Measurements from ENCODE around the gene HTATIP2. TPM values are rescaled to one million over a fixed set of nuclear protein-coding genes. Genes with fewer than 3 reads are reported as not detected.
"Not testable (repeated sequence)": the region's sequence is repeated elsewhere in the genome, so short reads cannot be mapped to it uniquely, and the experiment has no call there.

The HTATIP2 gene
- total and polyA plus RNA-seq, 8 donors, result 9.6 to 29.1 (median 12.1) TPM

- DNase-seq (no peak), FAIRE-seq (no peak), ATAC-seq (no peak)
- Histone ChIP-seq H3K27me3 (no peaks in the 10 kb centered on the region), H3K36me3 (peaks cover 0 to 6% (median 0%) of the 10 kb centered on the region in 3 donors), H3K9me3 (no peaks in the 10 kb centered on the region), H3K4me3 (no peak overlapping the region), H3K4me1 (no peaks in the 10 kb centered on the region), H3K27ac (no peak overlapping the region)
- intact Hi-C loops (cut with DNase I), result no loop called here
- 92 to 95% methylated on average over 9 of the region's 9 CpGs for WGBS, 2 donors
- TF ChIP-seq CTCF (IDR thresholded peaks at IDR 0.05), result no peak
Measured at GRCh38 chr11:20374741-20375300, 11.3 kb downstream of the HTATIP2 start.

- no peak for DNase-seq
- FAIRE-seq, result no peak
- H3K4me3 ChIP-seq, result no peak overlapping the region
- intact Hi-C loops (cut with DNase I), result no loop called here
- no peaks in the 10 kb centered on the region for H3K27me3 ChIP-seq
- no peaks in the 10 kb centered on the region for H3K4me1 ChIP-seq
- no peak for ATAC-seq
- peaks cover 0 to 6% (median 0%) of the 10 kb centered on the region in 3 donors for H3K36me3 ChIP-seq
- no peaks in the 10 kb centered on the region for H3K9me3 ChIP-seq
- no peak for TF ChIP-seq CTCF (IDR thresholded peaks at IDR 0.05)
- H3K27ac ChIP-seq, result no peak overlapping the region
- 89 to 90% methylated on average over 3 of the region's 3 CpGs for WGBS, 2 donors
Measured at GRCh38 chr11:20376162-20376730, 12.7 kb downstream of the HTATIP2 start.

GRCh38 chr11:20385996-20386395 lies 22.5 kb downstream of the HTATIP2 start:
- H3K4me3 ChIP-seq, H3K27ac ChIP-seq, FAIRE-seq, H3K4me1 ChIP-seq, DNase-seq, H3K27me3 ChIP-seq, ATAC-seq, H3K36me3 ChIP-seq, H3K9me3 ChIP-seq: not testable (repeated sequence)
- intact Hi-C loops (cut with DNase I), result loop anchor here in 1 of 3 donors (10.0 kb wide), 1 partner anchor 219 kb away; no protein-coding TSS in a partner anchor
- 80 to 82% methylated on average over 15 of the region's 15 CpGs for WGBS, 2 donors

- 0 to 1% methylated on average over 89 to 96 of the region's 96 CpGs for WGBS, 2 donors
- Histone ChIP-seq H3K4me3 (peak within 1 kb of the TSS; percentile 62 to 95 (median 87)), H3K27ac (peak within 1 kb of the TSS; percentile 67 to 90 (median 84)), H3K27me3 (no peaks in the 10 kb centered on the region), H3K4me1 (peaks cover 0 to 9% (median 7%) of the 10 kb centered on the region in 3 donors), H3K36me3 (no peaks in the 10 kb centered on the region), H3K9me3 (no peaks in the 10 kb centered on the region)
- no peak for FAIRE-seq
- DNase-seq, result peak; percentile 92 to 99 (median 96)
- intact Hi-C loops (cut with DNase I), result loop anchor here in 1 of 3 donors (10.0 kb wide), 1 partner anchor 217 kb away; no protein-coding TSS in a partner anchor
- peak; percentile 95 to 98 (median 97) for ATAC-seq
- TF ChIP-seq CTCF (IDR thresholded peaks at IDR 0.05), result peak in 2 of 4 donors; percentile 7 to 45
Measured at GRCh38 chr11:20387261-20388095, 24.0 kb downstream of the HTATIP2 start, which contains the start of gene PRMT3. Gene PRMT3 (plus strand): TSS chr11:20387716. CDS start chr11:20387747, 31 bp downstream.

Data from pancreas (tissue), 10 donors.